NOMO-1 treated with DMSO at 0.1 percent for 48 hours (cell line): ENCODE measurements around the gene EBF3.
"Not testable (repeated sequence)": the region's sequence is repeated elsewhere in the genome, so short reads cannot be mapped to it uniquely, and the experiment has no call there.

Experiments used
- DNase-seq: peaks from one replicate; lab custom pipeline; 2025; ENCODE audit not compliant: unreplicated experiment; lab: John Stamatoyannopoulos, UW

The EBF3 gene

GRCh38 chr10:129932751-129933433 lies 31.2 kb downstream of the EBF3 start:
- no peak for DNase-seq

GRCh38 chr10:129932182-129932581 lies 31.9 kb downstream of the EBF3 start:
- no peak for DNase-seq

- no peak for DNase-seq
These were observed 34.5 kb downstream of the EBF3 start for GRCh38 chr10:129929343-129930292.

DNA sequence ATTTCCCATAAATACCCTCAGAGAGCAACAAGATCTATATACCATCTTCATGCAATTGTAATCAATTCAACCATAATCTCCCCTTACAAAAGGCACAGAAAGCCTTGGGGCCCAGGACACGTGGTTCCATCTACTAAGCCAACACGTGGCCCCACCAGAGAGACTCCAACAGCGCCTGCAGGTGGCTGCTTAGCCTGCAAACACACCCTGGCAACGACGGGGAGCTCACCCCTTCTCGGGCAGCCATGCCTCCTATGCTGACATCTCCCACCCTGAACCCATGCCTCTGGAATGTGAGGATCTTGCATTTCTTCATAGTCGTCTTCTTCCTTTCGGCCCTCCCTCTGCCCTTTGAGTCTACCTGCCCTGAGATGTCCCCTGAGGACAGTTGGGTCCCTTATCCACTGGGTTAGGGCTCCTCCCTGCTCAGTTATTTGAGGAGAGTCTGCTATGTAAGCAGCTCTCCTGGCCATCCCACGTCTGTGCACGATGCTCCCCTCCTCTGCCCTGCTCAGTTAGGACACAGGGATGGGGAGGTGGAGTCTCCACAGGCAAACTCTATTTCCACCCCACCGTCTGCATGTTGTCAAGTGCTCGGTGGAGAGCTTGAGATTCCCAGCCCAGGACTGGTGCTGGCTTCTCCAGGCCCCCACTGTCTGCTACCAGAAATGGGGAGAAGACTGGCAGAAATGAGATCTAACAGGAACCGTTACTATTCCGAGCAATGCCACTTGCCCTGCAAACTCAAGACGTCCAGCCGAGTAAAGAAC lies 36.5 kb downstream of the EBF3 start:
- no peak for DNase-seq

DNA sequence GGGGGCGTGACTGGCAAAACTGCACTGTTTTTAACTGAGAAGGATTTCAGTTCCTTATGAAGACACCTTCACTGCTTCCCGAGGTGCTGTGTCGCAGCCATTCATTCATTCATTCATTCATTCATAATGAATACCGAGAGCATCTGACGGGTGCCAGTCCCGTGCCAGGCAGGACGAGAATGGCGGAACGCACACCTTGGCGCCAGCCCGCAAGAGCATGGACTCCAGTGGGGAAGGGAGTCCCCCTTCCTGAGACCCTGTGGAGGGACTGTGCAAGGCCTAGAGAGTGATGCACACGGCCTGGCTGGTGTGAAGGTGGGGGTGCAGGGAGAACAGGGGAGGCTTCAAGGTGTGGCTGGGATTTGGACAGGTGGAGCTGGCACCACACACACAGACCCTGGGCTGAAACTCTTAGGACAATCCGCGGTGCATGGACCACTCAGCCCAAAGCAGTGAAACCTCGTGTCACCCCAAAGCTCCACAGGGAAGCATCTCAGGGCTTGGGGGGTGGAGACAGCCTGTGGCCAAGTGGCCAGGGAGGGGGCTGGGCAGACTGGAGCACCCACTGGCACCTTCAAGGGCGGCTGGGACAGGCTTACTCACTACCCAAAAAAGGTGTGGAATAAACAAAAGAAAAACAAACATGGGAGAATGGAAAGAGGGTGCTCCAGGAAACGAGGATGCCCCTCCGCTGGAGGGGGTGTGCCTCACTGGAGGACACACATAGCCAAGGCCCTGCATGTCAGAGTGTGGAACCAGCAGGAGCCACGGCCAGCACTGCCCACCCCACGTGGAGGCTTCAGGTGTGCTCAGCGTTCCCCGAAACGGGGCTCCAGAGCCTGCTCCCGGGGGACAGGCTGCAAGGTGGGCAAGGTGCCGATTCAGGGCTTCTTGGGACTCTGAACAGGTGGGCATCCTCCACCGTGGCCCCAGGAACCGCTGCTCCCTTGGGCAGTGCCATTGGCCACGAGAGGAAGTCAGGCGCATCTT lies 37.7 kb downstream of the EBF3 start:
- DNase-seq = no peak

DNA sequence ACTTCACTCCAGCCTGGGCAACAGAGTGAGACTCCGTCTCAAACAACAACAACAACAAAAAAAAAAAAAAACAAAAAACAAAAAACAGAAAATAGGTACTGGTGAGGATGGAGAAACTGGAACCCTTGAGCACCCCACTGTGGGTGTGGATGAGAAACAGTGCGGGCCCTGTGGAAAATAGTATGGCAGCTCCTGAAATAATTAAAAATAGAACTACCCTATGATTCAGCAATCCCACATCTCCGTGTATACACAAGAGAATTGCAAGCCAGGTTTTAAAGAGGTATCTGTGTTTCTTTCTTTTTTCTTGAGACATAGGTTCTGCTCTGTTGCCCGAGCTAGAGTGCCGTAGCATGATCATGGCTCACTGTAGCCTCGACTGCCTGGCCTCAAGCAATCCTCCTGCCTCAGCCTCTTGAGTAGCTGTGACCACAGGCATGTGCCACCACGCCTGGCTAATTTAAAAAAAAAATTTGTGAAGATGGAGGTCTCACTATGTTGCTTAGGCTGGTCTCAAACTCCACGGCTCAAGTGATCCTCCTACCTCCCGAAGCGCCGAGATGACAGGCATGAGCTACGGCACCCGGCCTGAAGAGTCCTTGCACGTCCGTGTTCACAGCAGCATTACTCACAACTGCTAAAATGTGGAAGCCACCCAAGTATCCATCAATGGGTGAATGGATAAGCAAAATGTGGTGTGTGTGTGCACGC lies 39.5 kb downstream of the EBF3 start:
- no peak for DNase-seq

- DNase-seq = no peak
These were observed 41.4 kb downstream of the EBF3 start for GRCh38 chr10:129922598-129923123.

GRCh38 chr10:129921801-129922597 lies 42.1 kb downstream of the EBF3 start:
- DNase-seq = no peak

GRCh38 chr10:129921065-129921670 lies 42.9 kb downstream of the EBF3 start:
- DNase-seq = no peak

DNA sequence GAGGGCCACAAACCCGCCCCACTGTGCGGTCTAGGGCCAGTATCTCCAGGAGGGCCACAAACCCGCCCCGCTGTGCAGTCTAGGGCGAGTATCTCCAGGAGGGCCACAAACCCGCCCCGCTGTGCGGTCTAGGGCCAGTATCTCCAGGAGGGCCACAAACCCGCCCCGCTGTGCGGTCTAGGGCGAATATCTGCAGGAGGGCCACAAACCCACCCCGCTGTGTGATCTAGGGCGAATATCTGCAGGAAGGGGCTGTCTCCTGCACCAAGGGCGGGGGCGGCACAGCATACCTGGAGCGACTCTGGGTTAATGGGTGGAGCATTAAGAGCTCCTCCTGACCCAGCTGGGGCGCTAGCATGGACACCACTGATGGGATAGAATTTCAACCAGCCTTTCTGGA lies 43.9 kb downstream of the EBF3 start:
- not testable (repeated sequence) for DNase-seq

DNA sequence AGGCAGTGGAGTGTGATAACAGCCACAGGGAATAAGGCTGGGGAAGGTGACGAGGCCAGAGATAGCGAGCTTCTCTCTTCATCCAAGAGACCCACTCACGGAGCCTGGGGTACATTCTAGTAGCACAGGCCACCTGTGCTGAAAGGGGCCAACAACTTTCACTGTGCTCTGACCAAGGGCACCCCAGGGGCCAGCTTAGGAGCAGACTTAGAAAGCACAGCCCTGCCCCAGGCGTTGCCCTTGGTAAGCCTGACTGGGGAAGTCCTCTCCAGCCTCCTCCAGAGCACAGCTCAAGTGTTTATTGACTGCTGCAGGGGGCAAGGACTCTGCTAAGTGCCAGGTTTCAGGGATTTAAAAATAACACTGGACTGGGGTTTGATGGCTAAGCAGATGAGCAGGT lies 44.7 kb downstream of the EBF3 start:
- DNase-seq = no peak

DNA sequence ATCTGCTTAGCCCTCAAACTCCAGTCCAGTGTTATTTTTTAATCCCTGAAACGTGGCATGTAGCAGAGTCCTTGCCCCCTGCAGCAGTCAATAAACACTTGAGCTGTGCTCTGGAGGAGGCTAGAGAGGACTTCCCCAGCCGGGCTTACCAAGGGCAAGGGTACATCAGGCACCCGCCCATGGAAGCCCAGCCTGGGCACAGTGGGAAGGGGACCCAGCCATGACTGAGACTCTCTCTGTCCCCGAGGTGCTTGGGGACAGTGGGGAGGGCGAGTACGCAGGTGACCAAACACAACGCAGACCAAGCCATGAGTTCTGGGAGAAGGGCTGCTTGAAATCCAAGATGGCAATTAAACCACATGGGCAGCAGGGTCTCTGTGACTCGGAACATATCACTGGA lies 45.2 kb downstream of the EBF3 start:
- no peak for DNase-seq

- DNase-seq = no peak
These were observed 45.7 kb downstream of the EBF3 start for GRCh38 chr10:129918401-129918800.

DNA sequence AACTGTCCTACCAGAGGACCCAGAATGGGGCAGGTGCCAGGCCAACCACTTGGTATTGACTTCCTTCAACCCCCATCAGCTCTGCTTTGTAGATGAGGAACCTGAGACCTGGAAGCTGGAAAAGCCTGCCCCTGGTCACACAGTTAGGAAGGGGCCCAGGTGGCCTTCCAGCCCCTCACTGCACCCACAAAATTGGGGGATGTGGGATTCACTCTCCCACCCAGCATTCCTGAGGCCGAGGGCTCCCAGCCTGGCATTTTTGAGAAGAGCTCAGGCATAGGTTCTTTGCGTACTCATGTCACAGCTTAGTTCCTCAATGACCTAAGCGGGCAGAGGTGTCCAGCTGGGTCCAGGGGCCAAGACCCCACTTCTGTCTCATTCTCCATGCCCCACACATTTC lies 46.1 kb downstream of the EBF3 start:
- DNase-seq = no peak

DNA sequence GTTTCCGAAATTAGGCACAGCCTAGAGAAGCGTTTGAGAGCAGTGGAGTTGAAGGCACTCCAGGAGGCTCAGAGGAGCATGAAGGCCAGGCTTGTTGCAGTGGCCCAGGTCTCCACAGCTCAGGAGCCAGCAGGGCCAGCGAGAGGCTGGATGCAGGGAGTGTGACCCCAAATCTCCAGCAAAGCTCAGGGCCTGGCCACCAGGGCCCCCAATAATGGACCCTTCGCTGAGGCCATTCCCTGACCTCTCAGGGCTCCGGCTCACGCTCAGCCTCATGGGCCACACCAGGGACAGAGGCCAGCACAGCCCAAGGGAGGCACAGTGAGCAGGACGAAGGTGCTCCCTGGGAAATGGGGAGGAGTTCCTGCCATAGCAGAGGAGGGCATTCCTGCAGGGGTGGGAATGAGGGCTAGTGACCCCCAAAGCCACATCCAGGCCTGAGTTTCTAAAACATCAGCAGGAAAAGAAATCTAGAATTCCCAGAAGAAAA lies 47.5 kb downstream of the EBF3 start:
- DNase-seq = no peak

DNA sequence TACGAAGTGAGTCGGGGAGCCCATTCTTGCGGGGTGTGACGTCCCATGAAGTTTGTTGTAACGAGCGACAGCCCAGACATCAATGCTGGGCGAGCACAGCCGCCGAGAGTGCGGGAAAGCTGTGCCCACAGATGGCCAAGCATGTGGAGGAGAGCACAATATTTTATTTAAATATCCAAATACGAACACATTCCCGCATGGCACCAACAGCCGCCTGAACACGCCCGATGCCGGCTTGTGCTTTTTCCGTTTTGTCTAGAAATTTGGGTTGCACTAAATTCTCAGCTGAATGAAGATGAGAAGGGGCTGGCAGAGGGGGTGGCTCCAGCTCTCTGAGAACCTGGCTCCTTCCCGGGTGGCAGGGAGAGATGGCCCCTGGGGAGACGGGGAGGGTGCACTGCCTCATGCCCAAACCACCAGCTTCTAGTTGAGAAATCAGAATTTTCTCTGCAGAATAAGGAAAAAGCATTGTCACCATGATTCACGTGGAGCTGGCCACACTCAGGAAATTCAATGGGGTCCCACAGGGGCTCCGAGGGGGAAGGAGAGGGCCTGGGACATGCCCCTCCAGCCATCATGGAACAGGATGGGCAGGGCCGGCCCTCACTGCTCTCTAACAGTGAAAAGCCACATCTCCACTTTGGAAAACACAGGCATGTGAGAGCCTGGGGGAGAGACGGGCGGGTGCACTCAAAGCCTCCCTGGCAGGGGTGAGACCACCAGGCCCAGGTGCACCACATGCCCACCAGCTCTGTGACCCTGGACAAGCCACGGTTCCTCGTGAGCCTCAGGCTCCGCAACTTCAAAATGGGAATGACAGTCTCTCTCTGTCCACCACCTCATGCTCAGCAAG lies 48.3 kb downstream of the EBF3 start:
- no peak for DNase-seq

- no peak for DNase-seq
These were observed 49.1 kb downstream of the EBF3 start for GRCh38 chr10:129914960-129915359.
